Fibroblast of mammary gland (primary cell): ENCODE results near the gene ZBTB46.

Experiments
- DNase-seq: peaks from one replicate; pipeline ENCODE4 v3.0.0-alpha.2; 2010; ENCODE audit warnings: low read depth
- H3K4me3 ChIP-seq: 2 replicates; pipeline ENCODE4 v1.5.1; 2011; ENCODE audit warnings: low read depth, mild to moderate bottlenecking, low read length, moderate library complexity; ENCODE audit not compliant: control insufficient read depth
- TF ChIP-seq, protein P1 (sequence below): conservative IDR thresholded peaks from 2 replicates; pipeline ENCODE4 v1.5.1; 2011; ENCODE audit warnings: low read depth, low read length, inconsistent platforms; ENCODE audit not compliant: control insufficient read depth, insufficient read depth

The ZBTB46 gene

DNA sequence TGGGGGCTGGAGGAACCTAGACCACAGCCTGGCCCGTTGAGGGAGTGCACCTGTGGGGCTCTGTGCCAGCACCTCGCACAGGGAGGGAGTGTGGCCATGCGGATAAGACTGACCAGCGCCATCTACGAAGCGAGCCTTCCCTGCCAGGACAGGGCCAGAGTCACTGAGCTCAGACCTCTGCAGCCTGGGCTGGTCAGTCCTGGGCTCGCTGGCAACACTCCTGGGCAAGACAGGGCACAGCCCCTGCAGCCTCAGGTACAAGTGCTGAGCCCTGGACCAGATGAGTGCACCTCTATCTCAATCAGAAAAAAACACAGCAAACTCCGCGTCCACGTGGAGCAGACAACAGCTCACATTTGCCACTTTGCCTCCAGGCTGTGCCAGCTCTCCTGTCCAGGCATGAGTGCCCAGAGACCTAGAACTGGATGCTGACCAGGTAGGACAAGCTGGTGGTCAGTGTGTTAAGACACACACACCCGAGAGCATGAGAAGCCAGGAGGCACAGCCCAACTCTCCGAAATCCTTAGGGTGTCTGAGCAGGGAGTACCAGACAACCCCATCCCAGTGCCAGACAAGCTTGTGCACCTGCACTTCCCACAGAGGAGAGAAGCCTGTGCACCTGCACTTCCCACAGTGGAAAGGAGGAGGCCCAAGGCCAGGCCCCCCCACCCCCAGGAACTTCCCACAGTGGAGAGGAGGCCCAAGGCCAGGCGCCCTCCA lies 128.2 kb downstream of the ZBTB46 start:
- no peak for DNase-seq
- no peak overlapping the region for H3K4me3 ChIP-seq
- TF ChIP-seq, protein P1, sequence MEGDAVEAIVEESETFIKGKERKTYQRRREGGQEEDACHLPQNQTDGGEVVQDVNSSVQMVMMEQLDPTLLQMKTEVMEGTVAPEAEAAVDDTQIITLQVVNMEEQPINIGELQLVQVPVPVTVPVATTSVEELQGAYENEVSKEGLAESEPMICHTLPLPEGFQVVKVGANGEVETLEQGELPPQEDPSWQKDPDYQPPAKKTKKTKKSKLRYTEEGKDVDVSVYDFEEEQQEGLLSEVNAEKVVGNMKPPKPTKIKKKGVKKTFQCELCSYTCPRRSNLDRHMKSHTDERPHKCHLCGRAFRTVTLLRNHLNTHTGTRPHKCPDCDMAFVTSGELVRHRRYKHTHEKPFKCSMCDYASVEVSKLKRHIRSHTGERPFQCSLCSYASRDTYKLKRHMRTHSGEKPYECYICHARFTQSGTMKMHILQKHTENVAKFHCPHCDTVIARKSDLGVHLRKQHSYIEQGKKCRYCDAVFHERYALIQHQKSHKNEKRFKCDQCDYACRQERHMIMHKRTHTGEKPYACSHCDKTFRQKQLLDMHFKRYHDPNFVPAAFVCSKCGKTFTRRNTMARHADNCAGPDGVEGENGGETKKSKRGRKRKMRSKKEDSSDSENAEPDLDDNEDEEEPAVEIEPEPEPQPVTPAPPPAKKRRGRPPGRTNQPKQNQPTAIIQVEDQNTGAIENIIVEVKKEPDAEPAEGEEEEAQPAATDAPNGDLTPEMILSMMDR, result no peak

DNA sequence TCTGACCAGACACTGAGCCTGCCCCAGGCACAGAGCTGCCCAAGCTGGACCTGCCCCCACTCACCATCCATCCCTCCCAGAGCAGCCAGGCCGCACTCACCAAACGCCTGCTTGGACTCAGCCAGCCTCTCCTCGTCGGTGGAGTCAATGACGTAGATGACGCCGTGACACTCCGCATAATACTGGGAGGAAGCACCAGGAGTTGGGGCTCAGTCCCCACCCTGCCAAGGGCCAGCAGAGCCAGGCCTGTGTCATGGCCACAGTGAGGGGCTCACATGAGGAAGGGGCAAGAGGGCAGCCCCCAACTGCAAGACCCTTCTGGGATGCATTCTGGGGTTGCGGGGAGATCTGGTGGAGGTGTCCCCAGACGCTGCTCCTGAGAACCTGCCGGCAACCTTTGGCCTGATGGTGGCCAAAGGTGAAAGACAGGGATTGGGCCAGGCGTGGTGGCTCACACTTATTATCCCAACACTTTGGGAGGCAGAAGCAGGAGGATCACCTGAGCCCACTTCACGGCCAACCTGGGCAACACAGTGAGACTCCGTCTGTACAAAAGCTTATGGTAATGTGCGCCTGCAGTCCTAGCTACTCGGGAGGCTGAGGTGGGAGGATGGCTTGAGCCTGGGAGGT lies 128.9 kb downstream of the ZBTB46 start:
- TF ChIP-seq, protein P1, result no peak
- no peak overlapping the region for H3K4me3 ChIP-seq
- no peak for DNase-seq

DNA sequence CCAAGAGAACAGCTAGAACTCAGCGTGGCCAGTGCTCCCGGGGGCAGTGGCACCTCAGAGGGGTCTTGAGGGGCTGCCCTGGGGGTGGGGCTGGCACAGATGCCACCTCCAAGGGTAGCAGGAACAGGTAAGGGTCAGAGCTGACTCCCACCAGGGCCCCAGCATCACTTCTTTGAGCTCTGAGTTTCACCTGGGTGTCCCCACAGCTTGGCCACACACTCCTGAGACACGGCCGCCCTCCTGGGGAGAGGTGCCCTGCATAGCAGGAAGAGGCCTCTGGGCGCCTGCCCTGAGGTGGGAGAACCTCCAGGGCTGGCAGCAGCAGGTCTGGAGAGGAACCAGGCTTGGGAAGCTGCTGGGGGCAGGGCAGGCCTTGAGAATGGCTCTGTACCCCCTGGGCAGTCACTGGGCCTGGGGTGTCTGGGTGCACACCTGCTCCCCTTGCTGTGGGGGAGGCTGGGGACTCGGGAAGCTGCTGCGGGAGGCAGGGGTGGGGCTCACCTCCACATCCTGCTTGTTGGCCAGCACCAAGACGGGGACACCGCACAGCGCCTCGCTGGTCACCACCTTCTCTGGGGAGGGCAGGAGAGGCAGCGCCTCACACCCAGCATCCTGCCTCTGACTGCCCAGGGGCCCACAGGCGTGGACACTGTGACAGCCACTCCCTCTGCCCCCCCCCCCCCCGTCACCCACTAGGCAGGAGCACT lies 129.6 kb downstream of the ZBTB46 start:
- TF ChIP-seq, protein P1, result no peak
- H3K4me3 ChIP-seq, result no peak overlapping the region
- no peak for DNase-seq

DNA sequence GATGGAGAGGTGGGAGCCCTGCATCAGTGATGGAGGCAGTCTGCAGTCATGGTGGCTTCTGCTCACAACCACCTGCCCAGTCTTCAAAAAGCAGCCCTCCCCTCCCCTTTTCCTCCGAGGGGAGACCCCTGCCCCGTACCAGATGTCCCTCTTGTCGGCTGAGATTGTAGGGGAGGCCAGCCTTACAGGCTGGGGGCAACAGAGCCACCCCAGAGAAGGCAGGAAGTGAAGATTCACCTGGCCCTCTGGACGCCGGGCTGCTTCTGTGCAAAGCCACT lies 130.1 kb downstream of the ZBTB46 start:
- no peak overlapping the region for H3K4me3 ChIP-seq
- TF ChIP-seq, protein P1, result no peak
- DNase-seq, result no peak

DNA sequence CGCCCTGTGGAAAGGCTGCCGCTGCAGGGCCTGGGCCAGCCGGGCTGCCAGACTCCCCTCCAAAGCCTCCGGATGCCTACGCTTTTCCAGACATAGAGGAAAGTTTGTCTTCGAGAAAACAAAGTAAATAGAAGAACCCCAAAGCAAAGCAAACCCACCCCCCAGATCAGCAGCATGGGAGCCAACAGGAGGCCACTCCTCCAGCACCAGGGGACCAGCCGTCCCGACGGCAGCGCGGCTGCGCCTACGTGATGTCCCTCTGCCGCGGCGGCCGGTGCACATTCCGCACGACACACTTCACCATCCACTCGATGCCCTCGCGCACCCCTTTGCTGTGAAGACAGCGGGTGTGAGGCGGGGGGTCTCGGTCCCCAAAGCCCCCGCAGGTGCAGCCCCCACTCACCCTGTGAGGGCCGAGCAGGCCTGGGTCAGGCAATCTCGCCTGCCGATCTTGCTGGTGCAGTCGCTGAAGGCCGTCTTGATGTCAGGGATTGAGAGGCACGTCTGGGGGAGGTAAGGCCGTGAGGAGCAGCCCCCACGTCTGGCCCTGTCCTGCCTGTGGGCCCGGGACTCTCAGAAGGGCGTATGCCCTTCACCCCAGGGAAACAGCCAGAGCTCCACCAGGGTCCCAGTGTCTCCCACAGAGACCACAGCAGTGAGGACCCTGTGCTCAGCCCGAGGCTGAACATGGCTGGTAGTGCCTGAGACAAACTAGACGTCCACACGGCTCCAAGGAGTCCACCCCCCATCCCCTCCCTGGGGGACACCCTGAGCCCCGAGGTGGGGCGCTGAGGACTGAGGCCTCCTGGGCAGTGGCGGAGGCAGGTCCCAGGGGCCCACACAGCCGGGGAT lies 130.6 kb downstream of the ZBTB46 start:
- TF ChIP-seq, protein P1, result no peak
- DNase-seq, result no peak
- H3K4me3 ChIP-seq, result no peak overlapping the region

DNA sequence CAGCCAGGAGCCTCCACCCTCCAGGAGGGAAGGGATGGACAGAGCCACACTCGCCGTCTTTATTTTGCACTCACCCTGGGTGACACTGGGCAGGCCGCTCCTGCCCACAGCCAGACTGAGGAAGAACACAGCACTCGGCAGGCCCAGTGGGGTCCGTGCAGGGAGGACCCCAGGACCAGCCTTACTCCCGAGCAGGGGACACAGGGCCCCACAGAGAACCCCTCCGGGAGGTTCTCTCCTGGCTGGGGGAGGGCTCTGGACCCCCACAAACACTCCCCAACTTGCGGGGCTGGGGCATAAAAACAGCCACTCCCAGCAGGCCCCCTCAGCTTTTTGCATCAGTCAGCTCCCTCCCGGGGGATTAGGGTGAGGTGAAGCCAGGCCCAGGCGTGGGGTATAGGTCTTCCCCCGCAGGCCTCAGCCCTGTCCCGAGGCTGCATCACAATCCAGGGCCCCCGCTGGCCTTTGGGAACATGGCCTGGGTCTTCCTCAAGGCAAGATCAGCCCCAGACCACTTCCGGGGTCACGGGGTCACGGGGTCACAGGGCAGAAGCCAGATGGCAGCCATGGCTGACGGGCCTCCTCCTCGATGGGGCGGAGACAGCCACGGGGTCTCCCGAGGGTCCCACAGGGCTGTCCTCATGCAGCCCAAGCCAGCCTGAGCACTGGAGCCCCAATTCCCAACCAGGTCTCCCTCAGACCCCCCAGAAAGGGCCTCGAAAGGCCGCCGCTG lies 131.4 kb downstream of the ZBTB46 start:
- no peak overlapping the region for H3K4me3 ChIP-seq
- TF ChIP-seq, protein P1, result no peak
- DNase-seq, result no peak
